DND-41 (cell line): ENCODE data around the gene SMARCA4.

Source experiments
- ATAC-seq: fragments of 200-7000 bp; cut with Tn5 transposase; 3 replicates; pipeline ENCODE4 v1.9.1; 2021; ENCODE audit warnings: low read depth; ENCODE audit not compliant: insufficient read depth
- DNase-seq: peaks from one replicate; pipeline ENCODE4 v3.0.0-alpha.2; 2020
- H2AFZ ChIP-seq: 2 replicates; pipeline ENCODE4 v1.6.0; 2012; ENCODE audit warnings: low read depth, low read length
- H3K27ac ChIP-seq: 2 replicates; pipeline ENCODE4 v1.5.1; 2012; ENCODE audit warnings: low read length, inconsistent platforms
- H3K27me3 ChIP-seq: fragments of 200-600 bp; sonication (generic); 2 replicates; pipeline ENCODE4 v1.6.0; 2012; ENCODE audit warnings: low read length, mild to moderate bottlenecking, inconsistent platforms; ENCODE audit not compliant: insufficient read depth, poor library complexity
- H3K36me3 ChIP-seq: 2 replicates; pipeline ENCODE4 v1.5.1; 2012; ENCODE audit warnings: low read length, inconsistent platforms; ENCODE audit not compliant: insufficient read depth
- H3K4me1 ChIP-seq: 2 replicates; pipeline ENCODE4 v1.5.1; 2012; ENCODE audit warnings: mild to moderate bottlenecking, low read length; ENCODE audit not compliant: insufficient read depth
- H3K4me2 ChIP-seq: 2 replicates; pipeline ENCODE4 v1.6.0; 2012; ENCODE audit warnings: mild to moderate bottlenecking, moderate library complexity, low read length, inconsistent platforms; ENCODE audit not compliant: insufficient read depth
- H3K4me3 ChIP-seq, 2 experiments: fragments of 200-600 bp in 1 of 2; shearing (Covaris generic) in 1 of 2; 2 replicates each; pipeline ENCODE4 v1.5.1; 2012 to 2016; ENCODE audit warnings: inconsistent platforms in 2 of 2, low read length in 2 of 2, mild to moderate bottlenecking in 2 of 2, low read depth in 1 of 2, moderate library complexity in 1 of 2
- H3K79me2 ChIP-seq: 2 replicates; pipeline ENCODE4 v1.6.0; 2012; ENCODE audit warnings: low read length, inconsistent platforms; ENCODE audit not compliant: insufficient read depth
- H3K9ac ChIP-seq: 2 replicates; pipeline ENCODE4 v1.6.0; 2012; ENCODE audit warnings: low read depth, mild to moderate bottlenecking, inconsistent platforms, low read length, moderate library complexity
- H3K9me3 ChIP-seq: 2 replicates; pipeline ENCODE4 v1.5.1; 2012; ENCODE audit warnings: low read length, moderate library complexity, mild to moderate bottlenecking, inconsistent platforms; ENCODE audit not compliant: insufficient read depth, severe bottlenecking
- H4K20me1 ChIP-seq: 2 replicates; pipeline ENCODE4 v1.6.0; 2012; ENCODE audit warnings: low read length; ENCODE audit not compliant: insufficient read depth
- EZH2 ChIP-seq: IDR thresholded peaks from 3 replicates; pipeline ENCODE4 v1.6.1; 2012; ENCODE audit warnings: borderline replicate concordance, low read depth, mild to moderate bottlenecking, moderate library complexity, low read length, inconsistent platforms; ENCODE audit not compliant: severe bottlenecking
- TF ChIP-seq, protein P1 (sequence below): IDR thresholded peaks from 2 replicates; pipeline ENCODE4 v1.5.1; 2012; ENCODE audit warnings: borderline replicate concordance, low read length, moderate library complexity, mild to moderate bottlenecking; ENCODE audit not compliant: poor library complexity, severe bottlenecking; ENCODE audit errors: extremely low read depth

SMARCA4 gene

GRCh38 chr19:10922638-10923014, 38.2 kb upstream of the SMARCA4 start:
- Histone ChIP-seq H3K36me3 (peaks cover 68% of the 10 kb centered on the region), H3K9me3 (no peaks in the 10 kb centered on the region), H3K4me3 (no peak overlapping the region), H3K27me3 (no peaks in the 10 kb centered on the region), H2AFZ (no peak overlapping the region), H3K27ac (no peak overlapping the region), H3K9ac (no peak overlapping the region), H3K79me2 (peaks cover 6% of the 10 kb centered on the region), H3K4me1 (peaks cover 7% of the 10 kb centered on the region), H3K4me2 (no peak overlapping the region), H4K20me1 (peaks cover 6% of the 10 kb centered on the region; the same call in 1 of the 2 replicates)
- no peak for TF ChIP-seq EZH2
- TF ChIP-seq, protein P1, sequence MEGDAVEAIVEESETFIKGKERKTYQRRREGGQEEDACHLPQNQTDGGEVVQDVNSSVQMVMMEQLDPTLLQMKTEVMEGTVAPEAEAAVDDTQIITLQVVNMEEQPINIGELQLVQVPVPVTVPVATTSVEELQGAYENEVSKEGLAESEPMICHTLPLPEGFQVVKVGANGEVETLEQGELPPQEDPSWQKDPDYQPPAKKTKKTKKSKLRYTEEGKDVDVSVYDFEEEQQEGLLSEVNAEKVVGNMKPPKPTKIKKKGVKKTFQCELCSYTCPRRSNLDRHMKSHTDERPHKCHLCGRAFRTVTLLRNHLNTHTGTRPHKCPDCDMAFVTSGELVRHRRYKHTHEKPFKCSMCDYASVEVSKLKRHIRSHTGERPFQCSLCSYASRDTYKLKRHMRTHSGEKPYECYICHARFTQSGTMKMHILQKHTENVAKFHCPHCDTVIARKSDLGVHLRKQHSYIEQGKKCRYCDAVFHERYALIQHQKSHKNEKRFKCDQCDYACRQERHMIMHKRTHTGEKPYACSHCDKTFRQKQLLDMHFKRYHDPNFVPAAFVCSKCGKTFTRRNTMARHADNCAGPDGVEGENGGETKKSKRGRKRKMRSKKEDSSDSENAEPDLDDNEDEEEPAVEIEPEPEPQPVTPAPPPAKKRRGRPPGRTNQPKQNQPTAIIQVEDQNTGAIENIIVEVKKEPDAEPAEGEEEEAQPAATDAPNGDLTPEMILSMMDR, result no peak
- no peak for DNase-seq
- no peak for ATAC-seq

GRCh38 chr19:10923260-10924112, 37.3 kb upstream of the SMARCA4 start:
- DNase-seq (no peak), ATAC-seq (no peak)
- Histone ChIP-seq H4K20me1 (peaks cover 6% of the 10 kb centered on the region; the same call in 1 of the 2 replicates), H3K9ac (no peak overlapping the region), H3K27ac (no peak overlapping the region), H3K27me3 (no peaks in the 10 kb centered on the region), H3K4me1 (peaks cover 12% of the 10 kb centered on the region), H2AFZ (no peak overlapping the region), H3K9me3 (no peaks in the 10 kb centered on the region), H3K79me2 (peaks cover 14% of the 10 kb centered on the region), H3K36me3 (peaks cover 61% of the 10 kb centered on the region), H3K4me2 (no peak overlapping the region), H3K4me3 (no peak overlapping the region)
- TF ChIP-seq, protein P1, result no peak
- TF ChIP-seq EZH2, result no peak

DNA sequence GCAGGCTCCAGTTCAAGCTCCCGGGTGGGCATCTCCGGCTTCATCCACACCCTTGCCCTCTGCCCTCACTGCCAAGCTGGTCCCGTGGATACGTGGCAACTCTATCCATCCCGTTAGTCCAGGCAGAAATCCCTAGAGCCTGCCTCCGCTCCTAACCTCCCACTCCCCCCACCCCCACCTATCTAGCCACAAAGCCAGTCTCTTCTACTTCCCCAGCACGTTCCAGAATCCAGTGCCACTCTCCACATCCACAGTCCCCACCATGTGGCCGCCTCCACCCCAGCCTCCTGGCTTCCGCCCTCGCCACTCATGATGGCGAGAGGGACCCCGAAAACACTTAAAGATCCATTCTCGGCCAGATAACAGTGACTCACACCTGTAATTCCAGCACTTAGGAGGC, 36.2 kb upstream of the SMARCA4 start:
- TF ChIP-seq, protein P1, result no peak
- TF ChIP-seq EZH2, result no peak
- H2AFZ ChIP-seq, result no peak overlapping the region
- H3K36me3 ChIP-seq, result peaks cover 61% of the 10 kb centered on the region
- H3K9me3 ChIP-seq, result no peaks in the 10 kb centered on the region
- peaks cover 12% of the 10 kb centered on the region for H4K20me1 ChIP-seq
- no peak overlapping the region for H3K4me2 ChIP-seq
- no peak overlapping the region for H3K4me3 ChIP-seq
- no peak overlapping the region for H3K9ac ChIP-seq
- H3K27ac ChIP-seq, result no peak overlapping the region
- H3K4me1 ChIP-seq, result peaks cover 16% of the 10 kb centered on the region
- DNase-seq (no peak), ATAC-seq (no peak)
- H3K79me2 ChIP-seq, result peaks cover 24% of the 10 kb centered on the region
- H3K27me3 ChIP-seq, result no peaks in the 10 kb centered on the region
